ENCODE results near the gene GNA12.
"Not testable (repeated sequence)": the region's sequence is repeated elsewhere in the genome, so short reads cannot be mapped to it uniquely, and the experiment has no call there.

Gene GNA12

GRCh38 chr7:2763597-2763996 is 80.5 kb downstream of the GNA12 start:
- in situ Hi-C loops (cut with MboI; ENCODE audit: low pct_unique_long_range_greater_than_20kb, low sequenced_read_pairs), result no loop called here
- no peak for DNase-seq

DNA sequence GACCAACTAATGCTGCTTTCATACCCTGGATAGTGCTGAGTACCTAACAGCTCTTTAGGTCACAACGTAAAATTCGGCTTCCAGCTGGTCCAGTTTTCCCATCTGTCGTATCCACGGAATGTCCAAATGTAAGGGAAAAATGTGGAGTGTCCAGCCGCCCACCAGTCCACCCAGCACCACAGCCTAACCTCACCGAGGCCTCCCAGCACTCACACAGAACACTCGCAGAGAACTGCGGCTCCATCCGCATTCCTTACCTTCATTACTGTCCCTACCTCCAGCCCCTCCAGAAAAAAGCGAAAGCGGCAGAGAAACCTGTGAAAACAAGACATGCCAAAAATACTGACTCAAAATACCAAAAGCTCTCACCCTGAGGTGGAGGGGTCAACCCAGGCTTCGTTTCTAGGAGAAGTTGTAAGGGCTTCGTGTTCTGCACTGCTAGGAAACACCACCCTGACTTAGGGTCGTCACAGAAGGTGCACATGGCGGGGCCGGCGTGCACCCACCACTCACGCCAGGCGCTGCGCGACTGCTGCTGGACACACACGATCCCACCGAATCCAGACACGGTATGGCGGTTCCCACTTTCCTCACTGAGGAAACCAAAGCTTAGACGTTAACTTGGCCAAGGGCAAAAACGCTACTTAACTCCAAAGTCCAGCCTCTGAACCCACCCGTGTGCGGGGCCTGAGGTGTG is 82.2 kb downstream of the GNA12 start:
- in situ Hi-C loops (cut with MboI; ENCODE audit: low pct_unique_long_range_greater_than_20kb, low sequenced_read_pairs), result no loop called here
- no peak for DNase-seq

DNA sequence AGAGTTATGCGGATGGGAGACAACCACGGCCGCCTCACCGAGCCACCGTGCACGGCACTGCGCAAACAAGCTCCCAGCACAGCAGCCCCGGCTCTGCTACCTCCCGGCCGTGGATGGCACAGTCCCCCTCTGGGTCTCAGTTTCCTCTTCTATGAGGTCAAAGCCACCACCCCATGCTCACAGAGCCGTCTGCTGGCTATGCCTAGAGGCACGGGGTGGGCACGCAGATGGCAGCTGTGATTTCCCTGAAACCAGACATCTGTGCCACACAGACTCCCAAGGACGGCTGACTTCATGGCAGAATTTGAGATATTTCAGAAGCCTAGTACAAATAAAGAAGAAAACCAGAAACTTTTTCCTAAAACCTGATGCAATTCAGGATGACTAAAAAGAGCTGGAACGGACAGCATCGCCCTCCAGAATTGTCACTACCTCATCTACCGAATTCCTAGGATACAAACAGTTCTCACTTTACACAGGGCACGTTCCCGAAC is 82.9 kb downstream of the GNA12 start:
- no peak for DNase-seq

GRCh38 chr7:2760098-2760889 is 83.8 kb downstream of the GNA12 start:
- in situ Hi-C loops (cut with MboI; ENCODE audit: low pct_unique_long_range_greater_than_20kb, low sequenced_read_pairs), result no loop called here
- peak; percentile 62 for DNase-seq

More for the DNA sequence above, 82.9 kb downstream of the GNA12 start:
- in situ Hi-C loops (cut with MboI; ENCODE audit: low pct_unique_long_range_greater_than_20kb, low sequenced_read_pairs), result no loop called here

GRCh38 chr7:2759736-2760097 is 84.4 kb downstream of the GNA12 start:
- in situ Hi-C loops (cut with MboI; ENCODE audit: low pct_unique_long_range_greater_than_20kb, low sequenced_read_pairs), result no loop called here
- no peak for DNase-seq

GRCh38 chr7:2758673-2759616 is 85.2 kb downstream of the GNA12 start:
- in situ Hi-C loops (cut with MboI; ENCODE audit: low pct_unique_long_range_greater_than_20kb, low sequenced_read_pairs), result no loop called here
- DNase-seq, result no peak

- DNase-seq, result peak; percentile 83
- in situ Hi-C loops (cut with MboI; ENCODE audit: low pct_unique_long_range_greater_than_20kb, low sequenced_read_pairs), result no loop called here
Measured at GRCh38 chr7:2757904-2758672, 86.0 kb downstream of the GNA12 start.

DNA sequence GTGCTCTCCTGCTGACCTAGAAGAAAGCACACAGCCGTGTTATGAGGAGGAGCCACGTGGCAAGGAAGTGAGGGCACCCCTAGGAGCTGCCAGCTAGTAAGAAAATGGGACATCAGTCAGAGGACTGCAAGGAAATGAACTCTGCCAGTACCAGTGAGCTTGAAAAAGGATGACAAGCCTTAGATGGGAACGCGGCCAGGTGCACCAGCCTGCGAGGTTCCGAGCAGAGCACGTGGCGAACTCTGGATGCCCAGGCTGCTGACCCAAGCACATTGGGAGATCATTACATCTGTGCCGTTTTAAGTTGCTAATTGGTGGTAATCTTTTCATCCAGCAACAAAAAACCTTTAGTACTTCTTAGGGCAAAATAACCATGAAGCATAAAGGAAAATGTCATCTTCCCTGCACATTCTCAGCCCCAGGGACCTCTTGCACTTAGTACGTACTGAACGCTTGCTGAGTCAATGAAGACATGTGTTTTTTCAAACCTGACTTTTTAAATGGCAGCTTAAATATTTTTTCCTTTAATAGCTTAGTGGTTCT is 86.7 kb downstream of the GNA12 start:
- DNase-seq, result no peak
- in situ Hi-C loops (cut with MboI; ENCODE audit: low pct_unique_long_range_greater_than_20kb, low sequenced_read_pairs), result no loop called here

DNA sequence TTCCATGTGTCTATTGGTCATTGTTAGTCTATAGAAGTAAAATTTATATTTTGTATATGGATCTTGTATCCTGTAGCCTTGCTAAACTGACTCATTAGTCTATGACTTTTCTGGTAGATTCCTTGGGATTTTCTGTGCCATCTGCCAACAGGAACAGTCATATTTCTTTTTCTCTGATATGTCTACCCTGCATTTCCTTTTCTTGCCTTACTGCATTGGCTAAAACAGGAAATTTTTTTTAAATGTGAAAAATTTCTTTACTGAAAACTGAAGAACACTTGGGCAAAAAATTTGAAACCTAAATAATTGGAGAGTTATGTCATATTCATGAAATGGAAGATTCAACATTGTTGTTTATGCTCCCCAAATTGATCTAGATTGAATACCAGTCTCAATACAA is 88.6 kb downstream of the GNA12 start:
- in situ Hi-C loops (cut with MboI; ENCODE audit: low pct_unique_long_range_greater_than_20kb, low sequenced_read_pairs), result no loop called here
- DNase-seq, result no peak

- DNase-seq, result no peak
- in situ Hi-C loops (cut with MboI; ENCODE audit: low pct_unique_long_range_greater_than_20kb, low sequenced_read_pairs), result no loop called here
Measured at GRCh38 chr7:2754912-2755311, 89.2 kb downstream of the GNA12 start.

- DNase-seq, result no peak
- in situ Hi-C loops (cut with MboI; ENCODE audit: low pct_unique_long_range_greater_than_20kb, low sequenced_read_pairs), result no loop called here
Measured at GRCh38 chr7:2754086-2754485, 90.0 kb downstream of the GNA12 start.

- DNase-seq, result no peak
- in situ Hi-C loops (cut with MboI; ENCODE audit: low pct_unique_long_range_greater_than_20kb, low sequenced_read_pairs), result no loop called here
Measured at GRCh38 chr7:2753148-2753547, 91.0 kb downstream of the GNA12 start.

- DNase-seq, result no peak
- in situ Hi-C loops (cut with MboI; ENCODE audit: low pct_unique_long_range_greater_than_20kb, low sequenced_read_pairs), result no loop called here
Measured at GRCh38 chr7:2751086-2751485, 93.0 kb downstream of the GNA12 start.

DNA sequence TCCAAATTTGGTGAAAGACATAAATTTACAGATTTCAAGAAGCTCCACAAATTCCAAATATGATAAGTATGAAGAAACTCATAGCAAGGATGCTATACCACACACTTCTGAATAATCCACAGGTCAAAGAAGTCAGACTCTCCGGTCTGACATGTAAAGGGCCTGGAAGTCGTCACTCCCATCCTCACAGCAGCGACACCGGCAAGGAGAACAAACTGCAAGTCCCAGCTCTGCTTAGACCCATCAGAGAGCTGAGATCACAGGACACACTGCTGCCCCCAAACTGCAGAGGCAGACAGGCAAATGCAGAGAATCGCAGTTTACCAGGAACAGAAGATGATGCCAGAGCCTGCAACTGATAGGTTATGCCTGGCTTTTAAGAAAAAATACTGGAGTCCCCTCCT is 94.1 kb downstream of the GNA12 start:
- in situ Hi-C loops (cut with MboI; ENCODE audit: low pct_unique_long_range_greater_than_20kb, low sequenced_read_pairs), result no loop called here
- DNase-seq, result no peak

DNA sequence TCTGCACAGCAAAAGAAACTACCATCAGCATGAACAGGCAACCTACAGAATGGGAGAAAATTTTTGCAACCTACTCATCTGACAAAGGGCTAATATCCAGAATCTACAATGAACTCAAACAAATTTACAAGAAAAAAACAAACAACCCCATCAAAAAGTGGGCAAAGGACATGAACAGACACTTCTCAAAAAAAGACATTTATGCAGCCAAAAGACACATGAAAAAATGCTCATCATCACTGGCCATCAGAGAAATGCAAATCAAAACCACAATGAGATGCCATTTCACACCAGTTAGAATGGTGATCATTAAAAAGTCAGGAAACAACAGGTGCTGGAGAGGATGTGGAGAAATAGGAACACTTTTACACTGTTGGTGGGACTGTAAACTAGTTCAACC is 95.4 kb downstream of the GNA12 start:
- in situ Hi-C loops (cut with MboI; ENCODE audit: low pct_unique_long_range_greater_than_20kb, low sequenced_read_pairs); DNase-seq: not testable (repeated sequence)

DNA sequence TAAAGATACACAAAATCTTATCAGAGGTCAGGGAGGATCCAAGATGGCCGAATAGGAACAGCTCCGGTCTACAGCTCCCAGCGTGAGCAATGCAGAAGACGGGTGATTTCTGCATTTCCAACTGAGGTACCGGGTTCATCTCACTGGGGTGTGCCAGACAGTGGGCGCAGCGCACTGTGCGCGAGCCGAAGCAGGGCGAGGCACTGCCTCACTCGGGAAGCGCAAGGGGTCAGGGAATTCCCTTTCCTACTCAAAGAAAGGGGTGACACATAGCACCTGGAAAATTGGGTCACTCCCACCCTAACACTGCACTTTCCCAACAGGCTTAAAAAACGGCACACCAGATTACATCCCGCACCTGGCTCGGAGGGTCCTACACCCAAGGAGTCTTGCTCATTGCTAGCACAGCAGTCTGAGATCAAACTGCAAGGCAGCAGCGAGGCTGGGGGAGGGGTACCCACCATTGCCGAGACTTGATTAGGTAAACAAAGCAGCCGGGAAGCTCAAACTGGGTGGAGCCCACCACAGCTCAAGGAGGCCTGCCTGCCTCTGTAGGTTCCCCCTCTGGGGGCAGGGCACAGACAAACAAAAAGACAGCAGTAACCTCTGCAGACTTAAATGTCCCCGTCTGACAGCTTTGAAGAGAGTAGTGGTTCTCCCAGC is 100.5 kb downstream of the GNA12 start:
- DNase-seq; in situ Hi-C loops (cut with MboI; ENCODE audit: low pct_unique_long_range_greater_than_20kb, low sequenced_read_pairs): not testable (repeated sequence)

- no peak for DNase-seq
- in situ Hi-C loops (cut with MboI; ENCODE audit: low pct_unique_long_range_greater_than_20kb, low sequenced_read_pairs), result no loop called here
Measured at GRCh38 chr7:2738766-2739549, 105.2 kb downstream of the GNA12 start.

Measured in KBM-7 (cell line).